PFSK-1 (cell line): ENCODE data around the gene KCNH6.

Source experiments
- FOXP2 ChIP-seq: optimal IDR thresholded peaks from 2 replicates; pipeline ENCODE3; 2011; ENCODE audit warnings: borderline replicate concordance, control low read depth, inconsistent platforms; ENCODE audit not compliant: insufficient read depth; ENCODE audit errors: extremely low read length, extremely low read depth
- POLR2AphosphoS5 ChIP-seq: IDR thresholded peaks from 2 replicates; pipeline ENCODE4 v1.6.1; 2012; ENCODE audit warnings: low read depth, mild to moderate bottlenecking, control low read depth, low read length, moderate library complexity
- REST ChIP-seq, 2 experiments: IDR thresholded peaks; 2 replicates each; pipeline versions ENCODE4 v1.6.1 to v1.8.0; 2011 to 2012; ENCODE audit warnings: low read depth in 2 of 2, low read length in 2 of 2, control low read depth in 1 of 2, inconsistent platforms in 1 of 2, mild to moderate bottlenecking in 1 of 2, moderate library complexity in 1 of 2; ENCODE audit not compliant: insufficient read depth in 1 of 2
- SIN3A ChIP-seq: IDR thresholded peaks from 2 replicates; pipeline ENCODE4 v1.6.1; 2012; ENCODE audit warnings: mild to moderate bottlenecking, low read length, moderate library complexity, borderline replicate concordance; ENCODE audit not compliant: insufficient read depth
- TAF1 ChIP-seq: IDR thresholded peaks from 2 replicates; pipeline ENCODE4 v1.6.1; 2012; ENCODE audit warnings: low read length, control low read depth, borderline replicate concordance; ENCODE audit not compliant: insufficient read depth

KCNH6 gene

GRCh38 chr17:63543822-63544420 lies 20.8 kb downstream of the KCNH6 start:
- no peak for TF ChIP-seq POLR2AphosphoS5
- no peak for TF ChIP-seq TAF1
- TF ChIP-seq REST (IDR thresholded peaks at IDR 0.05; ENCODE audit: insufficient read depth in 1 of 2, low read depth in 2 of 2, low read length in 2 of 2) = no peak

GRCh38 chr17:63544467-63545301 lies 21.5 kb downstream of the KCNH6 start:
- TF ChIP-seq TAF1 (no peak), REST (IDR thresholded peaks at IDR 0.05; ENCODE audit: insufficient read depth in 1 of 2, low read depth in 2 of 2, low read length in 2 of 2) (no peak), SIN3A (no peak), FOXP2 (no peak), POLR2AphosphoS5 (no peak)

- TF ChIP-seq SIN3A (no peak), POLR2AphosphoS5 (no peak), FOXP2 (no peak), TAF1 (no peak), REST (IDR thresholded peaks at IDR 0.05; ENCODE audit: insufficient read depth in 1 of 2, low read depth in 2 of 2, low read length in 2 of 2) (no peak)
Measured at GRCh38 chr17:63546308-63547082, 23.3 kb downstream of the KCNH6 start.

GRCh38 chr17:63547083-63547523 lies 23.9 kb downstream of the KCNH6 start:
- no peak for TF ChIP-seq POLR2AphosphoS5
- no peak for TF ChIP-seq TAF1
- no peak for TF ChIP-seq REST (IDR thresholded peaks at IDR 0.05; ENCODE audit: insufficient read depth in 1 of 2, low read depth in 2 of 2, low read length in 2 of 2)
- no peak for TF ChIP-seq SIN3A
- no peak for TF ChIP-seq FOXP2
